Trophoblast cell (in vitro differentiated cells and primary cell): Measurements from ENCODE around the gene NAT14.
"Not testable (repeated sequence)": the region's sequence is repeated elsewhere in the genome, so short reads cannot be mapped to it uniquely, and the experiment has no call there.

ENCODE experiments used
- DNase-seq, 2 donors: peaks; one replicate each; pipeline ENCODE4 v3.0.0-alpha.2; 2016
- H2AFZ ChIP-seq: 2 replicates; pipeline ENCODE4 v1.6.1; 2013; ENCODE audit warnings: low read length, moderate library complexity, mild to moderate bottlenecking; ENCODE audit not compliant: insufficient read depth, poor library complexity
- H2AK5ac ChIP-seq: 2 replicates; pipeline ENCODE4 v1.6.1; 2013; ENCODE audit warnings: mild to moderate bottlenecking, low read length
- H2BK120ac ChIP-seq: 2 replicates; pipeline ENCODE4 v1.6.1; 2013; ENCODE audit warnings: low read length, mild to moderate bottlenecking, moderate library complexity; ENCODE audit not compliant: insufficient read depth, poor library complexity
- H2BK12ac ChIP-seq: 2 replicates; pipeline ENCODE4 v1.6.1; 2013; ENCODE audit warnings: mild to moderate bottlenecking, low read length, moderate library complexity
- H2BK5ac ChIP-seq: 2 replicates; pipeline ENCODE4 v1.6.1; 2013; ENCODE audit warnings: low read length, low read depth, moderate library complexity, mild to moderate bottlenecking; ENCODE audit not compliant: poor library complexity
- H3K14ac ChIP-seq: 2 replicates; pipeline ENCODE4 v1.6.1; 2013; ENCODE audit warnings: mild to moderate bottlenecking, low read length
- H3K18ac ChIP-seq: 2 replicates; pipeline ENCODE4 v1.6.1; 2013; ENCODE audit warnings: mild to moderate bottlenecking, low read length
- H3K23ac ChIP-seq: 2 replicates; pipeline ENCODE4 v1.6.1; 2013; ENCODE audit warnings: low read length
- H3K27ac ChIP-seq: 2 replicates; pipeline ENCODE4 v1.5.1; 2013; ENCODE audit warnings: low read depth, mild to moderate bottlenecking, inconsistent platforms, low read length, moderate library complexity
- H3K27me3 ChIP-seq: 2 replicates; pipeline ENCODE4 v1.6.1; 2013; ENCODE audit warnings: inconsistent platforms, mild to moderate bottlenecking, low read length, moderate library complexity; ENCODE audit not compliant: insufficient read depth
- H3K36me3 ChIP-seq, 2 experiments: 1 replicate in 1 of 2; 2 replicates in 1 of 2; pipeline ENCODE4 v1.6.1; 2013; ENCODE audit warnings: low read length in 2 of 2, mild to moderate bottlenecking in 2 of 2, moderate library complexity in 1 of 2; ENCODE audit not compliant: insufficient read depth in 2 of 2, control insufficient read depth in 1 of 2
- H3K4ac ChIP-seq: 2 replicates; pipeline ENCODE4 v1.6.1; 2013; ENCODE audit warnings: low read depth, mild to moderate bottlenecking, low read length, moderate library complexity
- H3K4me1 ChIP-seq, 2 experiments: 1 replicate in 1 of 2; 2 replicates in 1 of 2; pipeline ENCODE4 v1.6.1; 2013; ENCODE audit warnings: low read length in 2 of 2, mild to moderate bottlenecking in 2 of 2, moderate library complexity in 1 of 2; ENCODE audit not compliant: insufficient read depth in 2 of 2, control insufficient read depth in 1 of 2
- H3K4me2 ChIP-seq: 2 replicates; pipeline ENCODE4 v1.6.1; 2013; ENCODE audit warnings: inconsistent platforms, mild to moderate bottlenecking, low read length, moderate library complexity
- H3K4me3 ChIP-seq: 2 replicates; pipeline ENCODE4 v1.5.1; 2013; ENCODE audit warnings: mild to moderate bottlenecking, low read depth, low read length, inconsistent platforms
- H3K79me1 ChIP-seq: one replicate; pipeline ENCODE4 v1.6.1; 2013; ENCODE audit warnings: low read length
- H3K79me2 ChIP-seq: 2 replicates; pipeline ENCODE4 v1.6.1; 2013; ENCODE audit warnings: low read length, mild to moderate bottlenecking; ENCODE audit not compliant: control insufficient read depth, insufficient read depth, poor library complexity
- H3K9ac ChIP-seq: 2 replicates; pipeline ENCODE4 v1.6.1; 2013; ENCODE audit warnings: mild to moderate bottlenecking, low read length
- H3K9me3 ChIP-seq: 2 replicates; pipeline ENCODE4 v1.6.1; 2013; ENCODE audit warnings: low read depth, mild to moderate bottlenecking, control low read depth, inconsistent platforms, low read length; ENCODE audit not compliant: insufficient read depth
- H4K12ac ChIP-seq: 2 replicates; pipeline ENCODE4 v1.6.1; 2013; ENCODE audit warnings: low read depth, mild to moderate bottlenecking, low read length, moderate library complexity
- H4K8ac ChIP-seq: 2 replicates; pipeline ENCODE4 v1.6.1; 2013; ENCODE audit warnings: low read depth, mild to moderate bottlenecking, low read length, moderate library complexity
- H4K91ac ChIP-seq: one replicate; pipeline ENCODE4 v1.6.1; 2013; ENCODE audit warnings: low read depth, mild to moderate bottlenecking, low read length, moderate library complexity
- WGBS: extraction: QIAGEN DNeasy Blood & Tissue Kit; methylation state at CpG from one replicate; pipeline ENCODE4 v1.1.7; 2013; ENCODE audit warnings: missing lambda C conversion rate; ENCODE audit not compliant: insufficient read length, insufficient coverage; ENCODE audit errors: extremely low coverage; 5-methylcytosine and 5-hydroxymethylcytosine counted together

Gene NAT14

GRCh38 chr19:55530996-55531395 is 46.0 kb downstream of the NAT14 start:
- no CpG with 5 or more reads among the region's 26 CpGs for WGBS
- no peak overlapping the region for H3K9ac ChIP-seq
- no peak overlapping the region for H3K23ac ChIP-seq
- no peak overlapping the region for H2AFZ ChIP-seq
- peaks cover 11% of the 10 kb centered on the region for H3K9me3 ChIP-seq
- no peak overlapping the region for H3K27ac ChIP-seq
- no peaks in the 10 kb centered on the region for H3K27me3 ChIP-seq
- no peaks in the 10 kb centered on the region for H3K79me2 ChIP-seq
- H3K36me3 ChIP-seq: no peaks in the 10 kb centered on the region
- no peak overlapping the region for H4K8ac ChIP-seq
- H3K4ac ChIP-seq: no peak overlapping the region
- no peak overlapping the region for H3K4me2 ChIP-seq
- H2BK5ac ChIP-seq: no peak overlapping the region
- no peak overlapping the region for H3K4me3 ChIP-seq
- no peak overlapping the region for H2BK120ac ChIP-seq
- no peak for DNase-seq
- H3K14ac ChIP-seq: no peak overlapping the region
- no peak overlapping the region for H4K12ac ChIP-seq
- no peak overlapping the region for H2AK5ac ChIP-seq
- H3K18ac ChIP-seq: no peak overlapping the region
- no peaks in the 10 kb centered on the region for H3K4me1 ChIP-seq
- H4K91ac ChIP-seq: no peak overlapping the region
- H2BK12ac ChIP-seq: no peak overlapping the region
- no peaks in the 10 kb centered on the region for H3K79me1 ChIP-seq

- not testable (repeated sequence) for H3K9me3 ChIP-seq, H3K27me3 ChIP-seq, H3K4me1 ChIP-seq, H2AK5ac ChIP-seq, H3K79me1 ChIP-seq, H2BK120ac ChIP-seq, H2AFZ ChIP-seq, H3K9ac ChIP-seq, H2BK5ac ChIP-seq, H3K4me3 ChIP-seq, H3K79me2 ChIP-seq, H3K36me3 ChIP-seq, DNase-seq, H3K4ac ChIP-seq, H4K8ac ChIP-seq, H2BK12ac ChIP-seq, H3K27ac ChIP-seq, H3K4me2 ChIP-seq, H3K14ac ChIP-seq, H3K18ac ChIP-seq, H4K91ac ChIP-seq, H3K23ac ChIP-seq, H4K12ac ChIP-seq
- WGBS: no CpG with 5 or more reads among the region's 7 CpGs
These were observed 49.3 kb downstream of the NAT14 start for GRCh38 chr19:55534280-55534679.

- Histone ChIP-seq H2AK5ac (no peak overlapping the region), H3K4me1 (peaks cover 4 to 5% of the 10 kb centered on the region in 2 experiments), H2BK120ac (no peak overlapping the region), H2BK12ac (no peak overlapping the region), H2AFZ (no peak overlapping the region), H2BK5ac (no peak overlapping the region), H3K4ac (no peak overlapping the region), H4K12ac (no peak overlapping the region), H3K36me3 (no peaks in the 10 kb centered on the region), H3K9me3 (no peaks in the 10 kb centered on the region), H3K27ac (no peak overlapping the region), H3K23ac (no peak overlapping the region), H3K27me3 (no peaks in the 10 kb centered on the region), H3K9ac (no peak overlapping the region), H3K4me2 (no peak overlapping the region), H4K91ac (no peak overlapping the region), H3K14ac (no peak overlapping the region), H3K79me2 (no peaks in the 10 kb centered on the region), H4K8ac (no peak overlapping the region), H3K4me3 (no peak overlapping the region), H3K18ac (no peak overlapping the region), H3K79me1 (peaks cover 2% of the 10 kb centered on the region)
- no CpG with 5 or more reads among the region's 12 CpGs for WGBS
- DNase-seq: peak in 1 of 2 donors; percentile 6
These were observed 50.4 kb downstream of the NAT14 start for GRCh38 chr19:55535173-55535964.

- Histone ChIP-seq H3K79me2 (no peaks in the 10 kb centered on the region), H3K36me3 (no peaks in the 10 kb centered on the region), H2AFZ (no peak overlapping the region), H2BK5ac (no peak overlapping the region), H3K9ac (no peak overlapping the region), H3K27me3 (no peaks in the 10 kb centered on the region), H2AK5ac (no peak overlapping the region), H4K8ac (no peak overlapping the region), H3K4me1 (peaks cover 4 to 5% of the 10 kb centered on the region in 2 experiments), H3K9me3 (no peaks in the 10 kb centered on the region), H3K27ac (no peak overlapping the region), H3K4me2 (no peak overlapping the region), H4K12ac (no peak overlapping the region), H4K91ac (no peak overlapping the region), H3K14ac (no peak overlapping the region), H3K4ac (no peak overlapping the region), H2BK120ac (no peak overlapping the region), H3K4me3 (no peak overlapping the region), H3K23ac (no peak overlapping the region), H3K18ac (peak overlapping the region; percentile 58), H2BK12ac (no peak overlapping the region), H3K79me1 (peaks cover 2% of the 10 kb centered on the region)
- WGBS: no CpG with 5 or more reads among the region's 22 CpGs
- no peak for DNase-seq
These were observed 51.0 kb downstream of the NAT14 start for GRCh38 chr19:55535965-55536350.
